Vagina (tissue), 2 donors: ENCODE data around the gene SELL.

Source experiments
- POLR2A ChIP-seq, 2 donors: fragments of 450-650 bp; IDR thresholded peaks; one replicate each; pipeline ENCODE4 v1.6.1; 2017; ENCODE audit warnings: antibody characterized with exemption in 2 of 2, mild to moderate bottlenecking in 2 of 2, moderate library complexity in 2 of 2
- POLR2AphosphoS5 ChIP-seq, 2 donors: sonication (generic); formaldehyde crosslinking; IDR thresholded peaks; one replicate each; pipeline ENCODE4 v1.9.0; 2017; ENCODE audit warnings: antibody characterized with exemption in 2 of 2, mild to moderate bottlenecking in 2 of 2, low read depth in 1 of 2; ENCODE audit not compliant: insufficient read depth in 1 of 2

DNA sequence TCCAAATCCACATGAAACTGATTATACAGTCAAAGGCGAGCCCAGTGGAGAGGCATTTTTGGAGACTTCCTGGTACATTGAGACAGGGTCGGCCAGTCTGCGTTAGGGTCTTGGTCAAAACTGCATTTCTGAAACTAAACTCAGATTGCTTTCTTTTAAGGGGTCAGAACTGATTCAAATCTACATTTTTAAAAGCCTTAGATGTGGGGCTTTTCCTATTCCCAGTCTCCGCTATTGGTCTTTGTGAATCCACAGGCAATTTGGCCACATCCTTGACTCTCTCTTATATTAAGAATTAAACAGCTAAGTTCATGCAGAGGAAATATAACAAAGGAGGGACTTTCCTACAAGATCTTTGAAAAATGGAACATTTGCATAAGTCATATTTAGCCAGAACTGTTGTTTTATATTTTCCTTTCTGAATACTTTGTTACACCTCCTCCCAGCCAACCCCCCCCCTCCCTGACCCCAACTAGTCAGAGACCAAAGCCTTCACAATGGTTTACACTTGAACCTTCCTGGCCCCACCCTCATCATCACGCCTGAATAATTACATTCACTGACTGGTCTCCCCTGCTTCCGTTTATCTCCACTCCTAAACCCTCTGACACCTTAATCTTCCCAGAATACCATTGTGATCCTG lies 30.9 kb downstream of the SELL start:
- TF ChIP-seq POLR2A (IDR thresholded peaks at IDR 0.05) (no peak), POLR2AphosphoS5 (IDR thresholded peaks at IDR 0.05; ENCODE audit: insufficient read depth in 1 of 2, low read depth in 1 of 2) (no peak)
